ENCODE results near the gene CCNJL.
"Not testable (repeated sequence)": the region's sequence is repeated elsewhere in the genome, so short reads cannot be mapped to it uniquely, and the experiment has no call there.

The CCNJL gene

DNA sequence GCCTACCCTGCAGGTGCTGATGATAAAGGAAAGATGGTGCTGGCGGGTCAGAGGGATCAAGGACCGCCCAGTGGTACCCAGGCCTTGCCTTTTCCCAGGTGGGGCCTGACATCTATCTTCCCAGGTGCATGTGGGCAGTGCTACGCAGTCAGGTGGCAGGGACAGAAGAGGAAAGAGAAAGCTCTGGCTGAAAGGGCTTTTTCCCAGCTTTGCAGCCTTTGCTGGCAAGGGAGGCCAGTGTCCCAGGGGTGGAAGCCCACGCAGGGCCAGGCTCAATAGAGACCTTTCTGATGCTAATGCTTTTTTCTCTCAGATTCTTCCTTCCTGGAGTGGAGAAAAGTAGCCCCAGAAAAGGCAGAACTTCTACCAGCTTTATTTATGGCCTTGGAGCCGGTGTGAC, 46.3 kb downstream of the CCNJL start:
- no peak overlapping the region for H3K27ac Mint-ChIP-seq
- peaks cover 5% of the 10 kb centered on the region for H3K4me1 Mint-ChIP-seq
- no peak for ATAC-seq

DNA sequence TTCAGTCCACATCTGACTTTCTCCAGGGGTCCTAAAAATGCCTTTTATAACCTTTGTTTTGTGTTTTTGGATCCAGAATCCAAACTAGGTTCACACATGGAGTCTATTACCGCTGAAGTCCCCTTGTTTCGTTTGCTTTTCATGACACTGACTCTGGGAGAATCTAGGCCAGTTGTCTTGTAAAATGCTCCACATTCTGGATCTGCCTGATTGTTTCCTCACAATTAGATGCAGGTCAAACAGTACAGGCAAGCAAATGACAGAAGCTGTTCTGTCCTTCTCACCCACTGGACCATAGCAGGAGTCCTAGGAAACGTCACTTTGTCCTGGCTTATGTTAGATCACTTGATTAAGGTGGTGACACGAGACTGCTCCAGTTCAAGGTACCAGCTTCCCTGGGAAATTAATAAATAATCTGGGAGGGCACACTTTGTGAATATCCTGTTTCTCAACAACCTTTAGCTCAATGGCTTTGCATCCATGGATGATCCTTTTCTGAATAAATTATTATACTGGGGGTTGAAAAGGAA, 49.0 kb downstream of the CCNJL start:
- Mint-ChIP-seq H3K4me3 (no peak overlapping the region), H3K27ac (no peak overlapping the region), H3K27me3 (peaks cover 28% of the 10 kb centered on the region), H3K9me3 (no peaks in the 10 kb centered on the region), H3K4me1 (peaks cover 5% of the 10 kb centered on the region)
- DNase-seq: no peak
- ATAC-seq: no peak

More for the DNA sequence above, 46.3 kb downstream of the CCNJL start:
- H3K9me3 Mint-ChIP-seq: no peaks in the 10 kb centered on the region
- no peak for DNase-seq
- no peak overlapping the region for H3K4me3 Mint-ChIP-seq
- H3K27me3 Mint-ChIP-seq: peaks cover 26% of the 10 kb centered on the region

DNA sequence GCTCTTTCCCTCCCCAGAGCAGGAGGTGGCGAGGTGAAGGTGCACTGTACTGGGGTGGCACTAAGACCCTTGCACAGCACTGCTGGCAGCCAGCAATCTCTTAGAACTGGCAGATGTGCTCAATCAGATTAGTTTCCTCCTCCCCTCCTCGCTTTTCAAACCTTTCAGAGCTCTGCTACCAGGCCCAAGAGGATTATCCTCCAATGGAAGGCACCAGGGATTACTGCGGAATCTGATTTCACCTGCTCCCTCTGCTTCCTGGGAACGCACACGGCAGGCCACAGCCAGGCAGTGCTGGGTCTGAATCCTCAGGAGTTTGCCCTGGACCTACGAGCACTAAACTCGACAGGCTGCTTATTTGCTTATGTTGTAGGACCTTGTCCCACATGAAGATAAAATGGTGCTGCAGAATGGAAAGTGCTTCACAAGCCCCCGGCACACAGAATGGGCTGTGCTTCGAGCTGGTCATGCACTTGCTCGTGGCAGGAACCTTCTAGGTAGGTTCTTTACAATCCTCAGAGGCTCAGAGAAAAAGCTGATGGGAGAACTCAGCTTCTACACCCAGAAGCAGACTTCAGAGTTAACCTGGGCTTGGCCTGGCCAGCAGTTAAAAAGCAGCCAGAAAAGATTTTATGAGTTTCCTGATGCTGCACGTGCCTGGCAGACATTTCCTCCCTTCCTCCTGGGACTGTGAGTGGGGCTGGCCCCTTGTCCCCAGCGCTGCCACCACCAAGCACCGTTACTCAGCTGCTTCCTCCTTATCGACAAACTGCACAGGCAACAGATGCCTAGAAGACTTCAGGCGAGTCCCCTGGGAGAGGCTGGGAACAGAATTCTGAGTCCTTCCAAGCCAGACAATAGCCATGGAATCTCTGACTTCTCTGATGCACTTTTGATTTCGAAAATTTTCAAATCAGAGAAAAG, 50.0 kb downstream of the CCNJL start:
- peak overlapping the region in 1 of 2 donors; percentile 84 for H3K27ac Mint-ChIP-seq
- no peaks in the 10 kb centered on the region for H3K9me3 Mint-ChIP-seq
- no peak overlapping the region for H3K4me3 Mint-ChIP-seq
- ATAC-seq (no peak), DNase-seq (no peak)
- peaks cover 5% of the 10 kb centered on the region for H3K4me1 Mint-ChIP-seq
- peaks cover 28% of the 10 kb centered on the region for H3K27me3 Mint-ChIP-seq

DNA sequence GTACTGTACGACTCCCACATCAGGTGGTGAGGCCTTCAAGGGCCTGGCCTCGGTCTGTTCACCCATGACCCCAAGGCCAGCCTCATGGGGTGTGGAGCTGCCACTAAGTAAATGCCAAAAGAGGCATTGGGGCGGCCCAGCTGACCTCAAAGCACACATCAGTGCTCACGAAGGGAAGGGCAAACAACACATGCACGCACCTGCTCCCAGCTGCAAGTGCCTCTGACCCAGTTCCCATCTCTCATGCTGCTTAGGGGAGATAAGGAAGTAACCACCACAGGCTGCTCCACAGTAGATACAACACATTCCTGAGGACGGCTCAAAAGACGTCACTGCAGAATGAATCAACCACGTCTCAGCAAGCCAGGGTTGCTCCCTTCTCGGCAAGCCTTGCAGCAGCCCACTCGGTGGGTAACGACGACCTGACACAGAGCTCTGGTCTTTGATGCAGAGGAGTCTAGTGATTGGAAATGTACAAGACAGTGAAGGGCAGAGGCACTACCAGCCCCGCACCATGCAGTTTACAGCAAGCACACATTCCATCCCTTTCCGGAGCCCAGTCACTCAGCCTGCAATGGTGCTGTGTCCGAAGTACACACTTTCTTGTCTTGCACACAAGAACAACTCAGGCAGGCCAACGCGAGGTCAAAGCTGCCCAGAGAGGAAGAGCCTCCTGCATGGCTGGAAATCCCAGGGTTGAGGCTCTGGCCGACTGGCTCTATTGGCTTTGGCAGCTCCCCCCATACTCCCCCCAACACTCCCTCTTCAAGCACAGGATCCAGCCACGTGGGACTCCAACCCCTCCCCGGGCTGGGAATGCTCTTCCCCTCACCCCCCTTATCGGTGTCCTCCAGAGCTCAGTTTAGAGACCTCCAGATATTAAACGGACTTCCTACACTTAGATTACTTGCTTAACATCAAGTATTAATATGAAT, 51.2 kb downstream of the CCNJL start:
- no peak for DNase-seq
- ATAC-seq: peak; percentile 29
- H3K4me3 Mint-ChIP-seq: no peak overlapping the region
- H3K27ac Mint-ChIP-seq: peak overlapping the region in 1 of 2 donors; percentile 60
- no peaks in the 10 kb centered on the region for H3K9me3 Mint-ChIP-seq
- peaks cover 28% of the 10 kb centered on the region for H3K27me3 Mint-ChIP-seq
- peaks cover 5% of the 10 kb centered on the region for H3K4me1 Mint-ChIP-seq

DNA sequence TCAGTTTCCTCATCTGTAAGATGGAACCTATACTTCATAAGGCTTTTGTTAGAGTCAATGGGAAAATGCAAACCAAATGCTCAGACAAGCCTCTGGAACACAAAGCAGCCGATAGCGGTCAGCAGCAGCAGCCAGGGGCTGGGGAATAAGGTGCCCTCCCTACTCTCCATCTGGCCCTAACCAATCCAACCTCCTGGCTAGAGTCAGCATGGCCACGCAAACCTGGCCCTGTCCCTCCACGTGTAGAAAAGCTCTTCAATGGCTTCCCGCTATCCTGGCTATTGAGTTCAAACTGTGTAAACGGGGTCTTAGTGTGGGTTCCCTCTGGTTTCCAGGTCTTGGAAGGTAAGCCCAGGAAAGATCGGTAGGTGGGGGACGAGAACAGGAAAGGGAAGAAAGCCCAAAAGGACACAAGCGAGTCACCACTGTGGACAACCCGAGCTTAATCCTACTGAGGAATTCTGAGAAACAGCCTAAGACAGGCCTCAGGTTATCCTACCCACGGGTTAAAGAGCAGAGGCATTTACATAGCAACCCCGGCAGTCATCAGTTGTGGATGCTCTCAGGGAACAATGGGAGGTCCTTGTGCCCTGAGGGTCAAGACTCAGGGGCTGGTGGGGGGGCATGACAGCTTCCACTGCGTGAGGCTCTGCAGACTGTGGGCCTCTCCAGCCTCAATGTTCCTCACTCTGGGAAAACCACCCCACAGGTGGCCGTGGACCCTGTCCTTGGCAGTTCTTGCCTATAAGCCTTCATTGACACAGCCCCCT, 52.2 kb downstream of the CCNJL start:
- Mint-ChIP-seq H3K27me3 (peaks cover 28% of the 10 kb centered on the region), H3K9me3 (no peaks in the 10 kb centered on the region), H3K27ac (peak overlapping the region in 1 of 2 donors; percentile 56), H3K4me3 (no peak overlapping the region), H3K4me1 (peaks cover 5% of the 10 kb centered on the region)
- ATAC-seq (peak; percentile 29), DNase-seq (no peak)

DNA sequence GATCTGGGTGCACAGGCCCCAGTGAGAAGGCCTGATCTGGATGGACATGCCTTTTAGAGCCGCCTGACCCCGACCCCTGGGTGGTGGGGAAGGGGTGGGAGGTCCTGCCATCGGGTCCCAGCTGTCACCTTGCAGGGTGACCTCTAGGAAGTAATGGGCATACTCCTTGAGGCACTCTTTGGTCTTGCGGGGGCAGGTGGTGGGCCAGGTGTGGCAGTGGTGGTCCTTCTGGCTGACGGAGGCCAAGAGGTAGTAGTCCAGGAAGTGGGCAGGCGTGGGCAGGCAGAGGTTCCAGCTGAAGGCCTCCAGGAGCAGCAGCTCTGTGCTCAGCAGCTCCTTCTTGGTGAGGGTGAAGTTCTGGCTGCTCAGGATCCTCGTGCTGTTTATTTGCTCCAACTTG, 53.0 kb downstream of the CCNJL start:
- H3K4me3 Mint-ChIP-seq: no peak overlapping the region
- peaks cover 5% of the 10 kb centered on the region for H3K4me1 Mint-ChIP-seq
- no peak overlapping the region for H3K27ac Mint-ChIP-seq
- no peaks in the 10 kb centered on the region for H3K9me3 Mint-ChIP-seq
- H3K27me3 Mint-ChIP-seq: peaks cover 28% of the 10 kb centered on the region
- no peak for ATAC-seq
- no peak for DNase-seq

DNA sequence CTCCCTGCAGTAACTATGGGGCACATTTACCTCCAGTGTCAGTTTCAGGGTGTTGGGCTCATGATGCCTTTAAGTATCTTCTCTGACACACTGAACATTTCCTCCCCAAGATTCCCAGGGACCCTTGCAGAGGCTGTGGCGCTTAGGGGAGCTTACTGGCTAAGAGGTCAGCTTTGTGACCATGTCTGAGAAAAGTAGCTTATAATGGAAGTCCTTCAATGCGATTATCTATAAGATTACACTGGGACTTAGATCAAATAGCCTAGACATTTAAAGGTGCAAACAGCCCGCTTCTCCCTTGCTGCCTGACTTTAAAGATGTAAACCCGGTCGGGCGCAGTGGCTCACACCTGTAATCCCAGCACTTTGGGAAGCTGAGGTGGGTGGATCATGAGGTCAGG, 57.7 kb downstream of the CCNJL start:
- no peak overlapping the region for H3K4me3 Mint-ChIP-seq
- no peaks in the 10 kb centered on the region for H3K9me3 Mint-ChIP-seq
- H3K27me3 Mint-ChIP-seq: no peaks in the 10 kb centered on the region
- no peak overlapping the region for H3K27ac Mint-ChIP-seq
- no peaks in the 10 kb centered on the region for H3K4me1 Mint-ChIP-seq
- DNase-seq (no peak), ATAC-seq (no peak)

DNA sequence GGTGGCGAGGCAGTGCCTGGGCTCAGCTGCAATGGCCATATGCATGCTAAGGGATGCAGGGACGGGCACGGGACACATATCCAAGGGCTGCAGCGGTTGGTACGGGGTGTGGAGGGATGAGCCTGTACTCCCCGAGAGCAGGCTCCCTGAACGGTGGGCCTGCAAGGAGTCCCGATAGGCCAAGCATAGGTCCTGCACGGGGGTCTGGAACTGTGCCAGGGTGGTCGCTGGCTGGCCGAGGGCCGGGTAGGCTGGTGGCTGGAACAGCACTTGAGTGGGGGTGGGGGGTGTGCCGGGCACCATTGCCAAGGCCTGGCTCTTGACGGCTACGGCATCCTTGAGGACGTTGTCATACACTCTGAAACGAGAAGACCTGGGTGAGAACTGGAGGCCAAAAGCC, 58.9 kb downstream of the CCNJL start:
- no peak for DNase-seq
- no peaks in the 10 kb centered on the region for H3K9me3 Mint-ChIP-seq
- no peaks in the 10 kb centered on the region for H3K27me3 Mint-ChIP-seq
- H3K4me3 Mint-ChIP-seq: no peak overlapping the region
- peak overlapping the region in 1 of 2 donors; percentile 42 for H3K27ac Mint-ChIP-seq
- ATAC-seq: peak; percentile 43
- H3K4me1 Mint-ChIP-seq: no peaks in the 10 kb centered on the region

DNA sequence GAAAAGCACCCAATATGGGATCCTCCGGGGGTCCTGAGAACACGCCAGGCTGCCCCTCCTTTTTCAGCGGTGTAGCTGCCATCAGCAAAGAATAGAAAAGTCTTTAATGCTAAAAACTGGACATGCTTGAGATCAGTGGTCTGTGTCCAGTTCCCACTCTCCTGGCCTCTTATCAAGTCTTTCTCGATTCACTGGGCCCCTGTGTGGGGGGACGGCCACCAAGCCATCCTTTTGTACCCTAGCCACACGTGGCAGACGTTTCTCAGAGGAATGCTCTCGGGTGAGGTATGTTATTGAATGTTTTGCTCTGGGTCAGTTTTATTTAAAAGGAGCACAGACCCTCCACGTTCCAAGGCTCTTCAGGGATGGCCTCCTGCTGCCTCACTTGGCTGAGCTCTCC, 59.4 kb downstream of the CCNJL start:
- DNase-seq: no peak
- no peak overlapping the region for H3K4me3 Mint-ChIP-seq
- no peak for ATAC-seq

DNA sequence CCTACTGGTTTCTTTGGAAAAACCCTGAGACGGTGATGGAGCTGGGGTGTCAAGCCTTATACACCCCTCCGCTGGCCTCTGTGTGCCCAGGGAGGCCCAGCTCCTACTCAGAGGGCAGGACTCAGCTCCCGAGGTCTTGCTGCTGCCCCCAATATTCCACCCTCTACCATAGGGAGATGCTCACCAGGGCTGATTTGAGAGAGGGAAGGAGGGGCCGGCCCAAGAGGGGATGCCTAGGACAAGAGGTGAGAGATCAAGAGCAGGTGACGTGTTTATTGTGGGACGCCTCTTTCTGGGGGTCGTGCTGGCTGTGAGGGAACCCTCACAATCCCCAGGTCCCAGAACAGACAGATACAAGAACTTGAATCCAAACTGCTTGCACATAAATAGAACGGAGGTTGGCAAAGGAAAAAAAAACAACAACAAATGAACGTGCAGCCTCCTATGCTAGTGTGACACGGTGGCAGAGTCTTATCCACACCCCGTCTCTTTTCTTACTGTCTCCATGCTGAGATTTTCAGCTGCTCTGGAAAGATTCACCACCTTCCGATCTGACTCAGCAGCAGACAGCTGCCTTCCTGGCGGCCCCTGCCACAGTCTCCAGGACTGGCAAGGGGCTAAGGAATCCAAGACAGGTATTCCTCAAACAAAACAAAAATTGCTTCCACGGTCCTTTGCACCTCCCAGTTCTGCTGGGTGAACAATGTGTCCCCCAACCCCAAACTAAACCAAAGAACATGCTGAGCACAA, 60.8 kb downstream of the CCNJL start:
- no peaks in the 10 kb centered on the region for H3K27me3 Mint-ChIP-seq
- H3K27ac Mint-ChIP-seq: no peak overlapping the region
- DNase-seq: no peak
- no peaks in the 10 kb centered on the region for H3K4me1 Mint-ChIP-seq
- H3K4me3 Mint-ChIP-seq: no peak overlapping the region
- no peaks in the 10 kb centered on the region for H3K9me3 Mint-ChIP-seq
- ATAC-seq: no peak

More for the DNA sequence above, 59.4 kb downstream of the CCNJL start:
- Mint-ChIP-seq H3K9me3 (no peaks in the 10 kb centered on the region), H3K27me3 (no peaks in the 10 kb centered on the region), H3K27ac (no peak overlapping the region), H3K4me1 (no peaks in the 10 kb centered on the region)

DNA sequence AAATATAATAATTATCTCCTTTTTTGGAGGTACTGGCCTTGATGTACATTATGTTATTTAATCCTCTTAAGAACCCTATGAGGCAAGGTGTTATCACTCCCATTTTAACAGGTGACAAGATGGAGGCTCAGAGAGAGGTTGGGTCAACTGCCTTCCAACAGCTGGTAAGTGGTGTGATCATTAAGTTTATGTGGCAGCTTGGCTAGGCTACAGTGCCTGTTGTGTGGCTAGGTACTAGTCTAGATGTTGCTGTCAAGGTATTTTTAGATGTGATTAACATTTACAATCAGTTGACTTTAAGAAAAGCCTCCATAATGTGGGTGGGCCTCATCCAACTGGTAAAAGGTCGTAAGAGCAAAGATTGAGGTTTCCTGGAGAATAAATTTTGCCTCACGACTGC, 61.5 kb downstream of the CCNJL start:
- Mint-ChIP-seq H3K27ac (no peak overlapping the region), H3K4me1 (no peaks in the 10 kb centered on the region), H3K9me3 (no peaks in the 10 kb centered on the region), H3K27me3 (no peaks in the 10 kb centered on the region), H3K4me3 (no peak overlapping the region)
- ATAC-seq (no peak), DNase-seq (no peak)

DNA sequence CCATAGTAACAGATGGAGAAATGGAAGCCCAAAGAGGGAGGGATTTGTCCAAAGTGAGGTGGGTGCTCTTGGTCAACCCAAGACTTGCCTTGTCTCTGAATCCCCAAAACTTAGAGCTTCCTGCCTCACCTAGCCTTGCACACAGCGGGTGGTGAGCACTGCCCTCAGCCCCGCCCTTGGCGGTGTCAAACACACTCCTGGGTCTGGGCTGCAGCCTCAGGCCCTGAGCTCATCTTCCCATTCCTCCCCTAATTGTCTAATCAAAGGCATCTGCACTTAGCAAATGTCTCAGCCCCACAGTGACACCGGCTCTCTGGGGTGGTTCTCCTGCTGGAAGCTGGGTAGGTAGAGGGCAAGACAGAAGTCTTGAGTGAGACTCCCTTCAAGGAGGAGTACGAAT, 62.1 kb downstream of the CCNJL start:
- Mint-ChIP-seq H3K27ac (no peak overlapping the region), H3K4me1 (no peaks in the 10 kb centered on the region), H3K27me3 (no peaks in the 10 kb centered on the region), H3K4me3 (no peak overlapping the region), H3K9me3 (no peaks in the 10 kb centered on the region)
- DNase-seq (no peak), ATAC-seq (no peak)

DNA sequence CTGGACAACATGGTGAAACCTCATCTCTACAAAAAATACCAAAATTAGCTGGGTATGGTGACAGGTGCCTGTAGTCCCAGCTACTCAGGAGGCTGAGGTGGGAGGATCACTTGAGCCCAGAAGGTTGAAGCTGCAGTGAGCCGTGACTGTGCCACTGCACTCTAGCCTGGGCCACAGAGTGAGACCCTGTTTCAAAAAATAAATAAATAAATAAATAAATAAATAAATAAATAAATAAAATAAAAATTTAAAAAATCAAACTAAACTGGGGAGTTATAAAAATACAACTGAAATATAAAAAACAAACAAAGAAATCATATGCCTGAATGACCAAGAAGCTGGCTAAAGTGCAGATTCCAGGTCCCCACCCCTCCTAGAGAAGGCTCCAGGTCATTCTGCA, 62.8 kb downstream of the CCNJL start:
- not testable (repeated sequence) for H3K27me3 Mint-ChIP-seq, H3K27ac Mint-ChIP-seq, ATAC-seq, H3K4me1 Mint-ChIP-seq, H3K4me3 Mint-ChIP-seq, DNase-seq, H3K9me3 Mint-ChIP-seq

DNA sequence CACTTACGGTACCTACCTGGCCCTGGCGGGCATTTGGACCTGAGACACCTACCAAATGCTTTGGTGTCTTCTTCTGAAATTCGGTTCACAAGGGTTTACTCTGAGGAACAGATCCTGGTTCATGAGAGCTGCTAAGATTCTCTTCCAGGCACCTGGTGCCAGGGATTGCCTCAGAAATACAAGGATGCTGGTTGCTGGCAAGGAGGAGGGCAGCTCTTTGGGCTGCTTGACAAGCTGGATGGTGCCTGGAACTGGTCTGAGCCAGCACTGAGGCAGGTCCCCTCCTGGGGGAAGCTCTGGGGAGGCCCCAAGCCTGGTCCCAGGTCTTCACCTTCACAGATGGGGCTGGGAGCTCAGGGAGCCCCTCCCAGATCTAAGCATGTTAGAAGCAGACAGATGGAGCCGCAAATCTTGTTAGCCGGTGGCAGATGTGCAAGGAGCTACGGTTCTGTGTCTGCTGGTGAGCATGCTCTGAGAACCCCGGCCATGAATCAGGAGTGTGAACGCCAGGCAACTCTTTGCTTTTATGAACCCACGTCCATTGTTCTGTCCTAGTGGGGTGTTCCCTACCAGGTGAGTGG, 66.8 kb downstream of the CCNJL start:
- Mint-ChIP-seq H3K27me3 (no peaks in the 10 kb centered on the region), H3K27ac (peak overlapping the region in 1 of 2 donors; percentile 34), H3K4me3 (no peak overlapping the region), H3K4me1 (no peaks in the 10 kb centered on the region), H3K9me3 (no peaks in the 10 kb centered on the region)
- DNase-seq (no peak), ATAC-seq (peak; percentile 33)

Measured in stimulated activated naive CD8-positive, alpha-beta T cell treated with anti-CD3 and anti-CD28 coated beads, Interleukin-15, amount 100 ng/mL, for 72 hours (primary cell).